ENCODE measurements around the gene PFDN1.

DNA sequence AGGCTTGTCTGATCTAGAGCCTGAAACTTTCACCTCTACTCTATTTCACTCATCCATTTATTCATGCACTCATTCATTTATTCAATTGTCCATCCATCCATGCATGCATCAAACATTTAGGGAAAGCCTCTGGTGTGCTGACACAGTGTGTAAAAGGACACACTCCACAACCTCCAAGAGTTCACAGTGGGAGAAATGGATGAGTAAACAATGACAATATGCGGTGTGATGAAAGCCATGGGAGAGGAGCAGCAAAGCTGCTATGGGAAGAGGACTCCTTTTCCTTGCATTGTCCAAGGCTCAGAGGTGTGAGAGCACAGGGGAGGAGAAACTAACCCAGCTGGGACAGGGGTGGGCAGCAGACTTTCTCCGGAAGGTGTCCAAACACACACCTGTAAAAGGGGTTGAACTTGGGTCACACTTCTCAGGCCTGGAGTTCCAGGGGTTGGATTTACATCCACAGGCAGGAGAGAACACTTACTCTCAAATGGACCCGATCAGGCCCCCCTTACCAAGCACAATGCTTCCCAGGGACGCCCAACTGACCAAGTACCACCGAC is 21.2 kb upstream of the PFDN1 start:
- TF ChIP-seq, protein P1, sequence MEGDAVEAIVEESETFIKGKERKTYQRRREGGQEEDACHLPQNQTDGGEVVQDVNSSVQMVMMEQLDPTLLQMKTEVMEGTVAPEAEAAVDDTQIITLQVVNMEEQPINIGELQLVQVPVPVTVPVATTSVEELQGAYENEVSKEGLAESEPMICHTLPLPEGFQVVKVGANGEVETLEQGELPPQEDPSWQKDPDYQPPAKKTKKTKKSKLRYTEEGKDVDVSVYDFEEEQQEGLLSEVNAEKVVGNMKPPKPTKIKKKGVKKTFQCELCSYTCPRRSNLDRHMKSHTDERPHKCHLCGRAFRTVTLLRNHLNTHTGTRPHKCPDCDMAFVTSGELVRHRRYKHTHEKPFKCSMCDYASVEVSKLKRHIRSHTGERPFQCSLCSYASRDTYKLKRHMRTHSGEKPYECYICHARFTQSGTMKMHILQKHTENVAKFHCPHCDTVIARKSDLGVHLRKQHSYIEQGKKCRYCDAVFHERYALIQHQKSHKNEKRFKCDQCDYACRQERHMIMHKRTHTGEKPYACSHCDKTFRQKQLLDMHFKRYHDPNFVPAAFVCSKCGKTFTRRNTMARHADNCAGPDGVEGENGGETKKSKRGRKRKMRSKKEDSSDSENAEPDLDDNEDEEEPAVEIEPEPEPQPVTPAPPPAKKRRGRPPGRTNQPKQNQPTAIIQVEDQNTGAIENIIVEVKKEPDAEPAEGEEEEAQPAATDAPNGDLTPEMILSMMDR (IDR thresholded peaks at IDR 0.05; ENCODE audit: poor library complexity) = no peak
- no peak for TF ChIP-seq EZH2 (IDR thresholded peaks at IDR 0.05; ENCODE audit: borderline replicate concordance)
- no peak for TF ChIP-seq EZH2phosphoT487 (IDR thresholded peaks at IDR 0.05; ENCODE audit: low read depth, severe bottlenecking, unreplicated experiment)

Data from hepatocyte (in vitro differentiated cells).